ENCODE data around the gene LRRC3C.

The LRRC3C gene

DNA sequence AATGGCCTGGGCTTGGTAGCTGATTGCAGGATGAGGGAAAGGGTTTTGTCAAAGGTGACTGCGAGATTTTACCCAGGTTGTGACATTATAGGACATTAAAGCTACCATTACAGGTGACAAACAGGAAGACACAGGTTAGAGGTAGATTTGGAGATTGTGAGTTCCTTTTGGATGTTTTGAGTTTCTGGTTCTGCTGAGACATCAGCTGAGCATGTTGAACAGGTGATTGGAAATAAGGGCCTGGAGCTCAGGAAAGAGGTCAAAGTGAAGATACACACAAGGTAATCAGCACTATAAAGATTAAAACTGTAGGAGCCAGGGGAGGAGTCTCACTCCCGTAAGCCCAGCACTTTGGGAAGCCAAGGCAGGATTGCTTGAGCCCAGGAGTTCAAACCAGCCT is 41.2 kb downstream of the LRRC3C start:
- Histone ChIP-seq H3K27me3 (ENCODE audit: control insufficient read depth, insufficient read depth, low read length) (peaks cover 19% of the 10 kb centered on the region; the same call in 1 of the 2 replicates), H3K9me3 (ENCODE audit: control insufficient read depth, insufficient read depth, low read depth, low read length) (no peaks in the 10 kb centered on the region), H3K4me1 (ENCODE audit: control insufficient read depth, insufficient read depth, low read length) (no peaks in the 10 kb centered on the region), H3K4me3 (ENCODE audit: low read depth, low read length) (no peak overlapping the region), H3K9ac (ENCODE audit: low read length) (no peak overlapping the region), H3K27ac (ENCODE audit: low read depth, low read length) (no peak overlapping the region), H3K36me3 (ENCODE audit: control insufficient read depth, insufficient read depth, low read length) (no peaks in the 10 kb centered on the region)

DNA sequence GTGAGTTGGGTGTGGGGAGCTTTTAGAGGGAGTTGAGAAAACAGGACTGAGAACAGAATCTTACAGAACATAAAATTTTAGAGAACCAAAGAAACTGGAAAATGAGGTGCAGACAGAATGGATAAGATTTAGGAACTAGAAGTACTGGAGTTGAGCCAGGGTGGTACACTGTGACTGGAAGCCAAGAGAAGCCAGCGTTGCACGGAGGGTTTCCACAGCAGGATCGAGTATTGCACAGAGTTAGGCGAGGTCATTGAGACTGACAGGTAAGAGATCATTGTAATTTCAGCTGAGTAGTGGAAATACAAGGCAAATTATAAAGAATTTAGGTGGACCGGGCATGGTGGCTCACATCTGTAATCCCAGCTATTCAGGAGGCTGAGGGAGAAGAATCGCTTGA is 41.8 kb downstream of the LRRC3C start:
- H3K9ac ChIP-seq (ENCODE audit: low read length) = no peak overlapping the region
- H3K36me3 ChIP-seq (ENCODE audit: control insufficient read depth, insufficient read depth, low read length) = no peaks in the 10 kb centered on the region
- no peak overlapping the region for H3K27ac ChIP-seq (ENCODE audit: low read depth, low read length)
- H3K9me3 ChIP-seq (ENCODE audit: control insufficient read depth, insufficient read depth, low read depth, low read length) = no peaks in the 10 kb centered on the region
- H3K27me3 ChIP-seq (ENCODE audit: control insufficient read depth, insufficient read depth, low read length) = peaks cover 19% of the 10 kb centered on the region; the same call in 1 of the 2 replicates
- no peak overlapping the region for H3K4me3 ChIP-seq (ENCODE audit: low read depth, low read length)
- no peaks in the 10 kb centered on the region for H3K4me1 ChIP-seq (ENCODE audit: control insufficient read depth, insufficient read depth, low read length)

DNA sequence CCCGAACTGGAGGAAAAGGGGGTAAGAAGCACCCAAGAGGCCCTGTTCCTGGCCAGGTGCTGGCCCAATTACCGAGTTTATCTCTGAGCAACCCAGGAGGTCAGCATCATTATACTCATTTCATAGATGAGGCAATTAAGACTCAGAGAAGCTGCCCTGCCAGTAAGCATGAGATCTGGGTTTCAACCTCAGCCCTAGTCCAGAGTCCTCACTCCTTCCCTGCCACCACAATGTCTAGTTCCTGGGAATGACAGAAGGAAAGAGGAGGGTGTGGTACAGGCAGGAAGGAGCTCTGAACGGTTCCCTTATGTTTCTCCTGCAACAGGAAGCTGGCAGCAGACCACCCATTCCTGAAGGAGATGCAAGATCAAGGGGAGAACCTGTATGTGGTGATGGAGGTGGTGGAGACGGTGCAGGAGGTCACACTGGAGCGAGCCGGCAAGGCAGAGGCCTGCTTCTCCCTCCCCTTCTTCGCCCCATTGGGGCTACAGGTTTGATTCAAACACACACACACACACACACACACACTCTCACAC is 42.7 kb downstream of the LRRC3C start:
- H3K36me3 ChIP-seq (ENCODE audit: control insufficient read depth, insufficient read depth, low read length) = no peaks in the 10 kb centered on the region
- H3K9me3 ChIP-seq (ENCODE audit: control insufficient read depth, insufficient read depth, low read depth, low read length) = no peaks in the 10 kb centered on the region
- H3K4me3 ChIP-seq (ENCODE audit: low read depth, low read length) = no peak overlapping the region
- no peak overlapping the region for H3K9ac ChIP-seq (ENCODE audit: low read length)
- no peaks in the 10 kb centered on the region for H3K4me1 ChIP-seq (ENCODE audit: control insufficient read depth, insufficient read depth, low read length)
- no peak overlapping the region for H3K27ac ChIP-seq (ENCODE audit: low read depth, low read length)
- H3K27me3 ChIP-seq (ENCODE audit: control insufficient read depth, insufficient read depth, low read length) = peaks cover 19% of the 10 kb centered on the region; the same call in 1 of the 2 replicates

DNA sequence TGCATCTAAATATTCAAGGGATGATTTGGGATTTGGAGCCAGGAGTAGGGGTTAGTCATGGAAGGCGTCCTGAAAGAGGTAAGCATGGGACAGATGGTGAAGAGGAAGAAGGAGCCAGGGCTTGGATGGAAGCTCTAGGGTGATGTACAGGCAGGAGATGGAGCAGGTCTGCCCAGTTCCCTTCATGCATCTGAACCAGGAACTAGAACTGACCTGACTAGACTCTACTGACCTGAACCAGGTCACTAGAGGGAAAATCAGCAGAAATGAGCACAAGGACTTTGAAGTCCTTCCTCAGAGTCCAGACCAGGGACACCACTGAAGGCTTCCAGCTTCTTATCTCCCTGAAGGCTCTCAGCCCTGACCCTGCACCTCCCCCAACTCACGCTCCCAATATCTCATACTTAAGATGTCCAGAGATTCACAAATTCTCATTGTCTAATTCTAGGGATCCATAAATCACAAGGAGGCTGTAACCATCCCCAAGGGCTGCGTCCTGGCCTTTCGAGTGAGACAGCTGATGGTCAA is 43.6 kb downstream of the LRRC3C start:
- no peaks in the 10 kb centered on the region for H3K36me3 ChIP-seq (ENCODE audit: control insufficient read depth, insufficient read depth, low read length)
- no peaks in the 10 kb centered on the region for H3K4me1 ChIP-seq (ENCODE audit: control insufficient read depth, insufficient read depth, low read length)
- H3K27ac ChIP-seq (ENCODE audit: low read depth, low read length) = no peak overlapping the region
- no peaks in the 10 kb centered on the region for H3K9me3 ChIP-seq (ENCODE audit: control insufficient read depth, insufficient read depth, low read depth, low read length)
- H3K9ac ChIP-seq (ENCODE audit: low read length) = no peak overlapping the region
- peaks cover 19% of the 10 kb centered on the region; the same call in 1 of the 2 replicates for H3K27me3 ChIP-seq (ENCODE audit: control insufficient read depth, insufficient read depth, low read length)
- H3K4me3 ChIP-seq (ENCODE audit: low read depth, low read length) = no peak overlapping the region

DNA sequence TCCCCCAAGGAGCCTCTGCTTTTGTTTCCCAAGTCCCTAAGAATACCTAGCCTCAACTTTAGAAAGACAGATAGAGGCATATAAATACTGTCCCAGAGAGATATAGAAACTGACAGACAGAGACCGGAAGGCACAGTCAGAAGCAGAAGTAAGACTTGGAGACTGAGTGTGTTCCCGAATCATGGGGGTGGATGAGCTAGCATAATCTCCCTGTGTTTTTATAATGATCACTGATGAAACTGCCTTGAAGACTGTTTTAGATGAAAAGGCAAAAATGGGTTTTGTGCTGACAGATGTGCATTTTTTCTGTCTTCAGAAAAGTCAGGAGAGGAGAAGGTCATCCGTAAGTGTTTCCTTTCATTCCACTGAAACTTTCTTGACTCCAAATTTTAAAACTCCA is 44.7 kb downstream of the LRRC3C start:
- no peaks in the 10 kb centered on the region for H3K36me3 ChIP-seq (ENCODE audit: control insufficient read depth, insufficient read depth, low read length)
- no peak overlapping the region for H3K4me3 ChIP-seq (ENCODE audit: low read depth, low read length)
- peaks cover 19% of the 10 kb centered on the region; the same call in 1 of the 2 replicates for H3K27me3 ChIP-seq (ENCODE audit: control insufficient read depth, insufficient read depth, low read length)
- H3K9ac ChIP-seq (ENCODE audit: low read length) = no peak overlapping the region
- no peaks in the 10 kb centered on the region for H3K4me1 ChIP-seq (ENCODE audit: control insufficient read depth, insufficient read depth, low read length)
- no peaks in the 10 kb centered on the region for H3K9me3 ChIP-seq (ENCODE audit: control insufficient read depth, insufficient read depth, low read depth, low read length)
- H3K27ac ChIP-seq (ENCODE audit: low read depth, low read length) = no peak overlapping the region

DNA sequence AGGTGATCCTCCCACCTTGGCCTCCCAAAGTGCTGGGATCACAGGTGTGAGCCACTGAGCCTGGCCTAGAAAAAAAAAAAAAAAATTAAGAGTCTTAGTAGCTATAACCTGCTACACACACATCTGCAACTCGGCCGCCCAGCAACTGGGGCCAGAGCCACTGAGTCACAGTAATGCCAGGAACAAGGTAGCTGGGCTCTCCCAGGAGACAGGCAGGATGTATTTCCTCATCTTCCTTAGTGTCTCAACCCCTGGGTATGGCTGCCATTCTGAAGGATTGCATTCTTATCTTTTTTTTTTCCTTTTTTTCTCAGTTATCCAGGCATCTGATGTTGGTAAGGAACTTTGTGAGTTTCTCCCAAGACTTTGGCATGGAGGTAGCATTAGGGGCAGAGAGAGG is 46.0 kb downstream of the LRRC3C start:
- Histone ChIP-seq H3K36me3 (ENCODE audit: control insufficient read depth, insufficient read depth, low read length) (no peaks in the 10 kb centered on the region), H3K4me3 (ENCODE audit: low read depth, low read length) (no peak overlapping the region), H3K27ac (ENCODE audit: low read depth, low read length) (no peak overlapping the region), H3K9me3 (ENCODE audit: control insufficient read depth, insufficient read depth, low read depth, low read length) (no peaks in the 10 kb centered on the region), H3K4me1 (ENCODE audit: control insufficient read depth, insufficient read depth, low read length) (no peaks in the 10 kb centered on the region), H3K9ac (ENCODE audit: low read length) (no peak overlapping the region), H3K27me3 (ENCODE audit: control insufficient read depth, insufficient read depth, low read length) (peaks cover 19% of the 10 kb centered on the region; the same call in 1 of the 2 replicates)

DNA sequence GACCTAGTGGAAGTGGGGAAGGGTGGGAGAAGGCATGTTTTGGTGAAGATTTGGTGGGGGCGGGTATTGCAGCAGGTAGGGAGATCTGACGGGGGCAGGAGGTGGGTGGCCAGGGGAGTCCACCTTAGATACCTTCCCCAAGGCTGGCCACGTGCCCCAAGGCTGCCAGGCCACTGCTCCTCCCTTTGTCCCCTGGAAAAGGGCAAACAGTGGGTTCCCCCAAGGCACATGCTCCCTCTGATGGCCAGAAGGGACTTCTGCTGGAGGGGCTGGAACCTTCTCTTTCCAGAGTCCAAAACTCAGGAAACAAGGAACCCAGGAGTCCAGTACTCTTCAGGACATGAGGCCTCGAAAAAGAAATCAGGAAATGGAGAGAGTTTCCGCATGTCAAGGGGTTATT is 46.9 kb downstream of the LRRC3C start:
- no peaks in the 10 kb centered on the region for H3K9me3 ChIP-seq (ENCODE audit: control insufficient read depth, insufficient read depth, low read depth, low read length)
- H3K4me3 ChIP-seq (ENCODE audit: low read depth, low read length) = no peak overlapping the region
- no peak overlapping the region for H3K9ac ChIP-seq (ENCODE audit: low read length)
- H3K36me3 ChIP-seq (ENCODE audit: control insufficient read depth, insufficient read depth, low read length) = no peaks in the 10 kb centered on the region
- peaks cover 6% of the 10 kb centered on the region for H3K4me1 ChIP-seq (ENCODE audit: control insufficient read depth, insufficient read depth, low read length)
- no peak overlapping the region for H3K27ac ChIP-seq (ENCODE audit: low read depth, low read length)
- H3K27me3 ChIP-seq (ENCODE audit: control insufficient read depth, insufficient read depth, low read length) = peaks cover 19% of the 10 kb centered on the region; the same call in 1 of the 2 replicates

DNA sequence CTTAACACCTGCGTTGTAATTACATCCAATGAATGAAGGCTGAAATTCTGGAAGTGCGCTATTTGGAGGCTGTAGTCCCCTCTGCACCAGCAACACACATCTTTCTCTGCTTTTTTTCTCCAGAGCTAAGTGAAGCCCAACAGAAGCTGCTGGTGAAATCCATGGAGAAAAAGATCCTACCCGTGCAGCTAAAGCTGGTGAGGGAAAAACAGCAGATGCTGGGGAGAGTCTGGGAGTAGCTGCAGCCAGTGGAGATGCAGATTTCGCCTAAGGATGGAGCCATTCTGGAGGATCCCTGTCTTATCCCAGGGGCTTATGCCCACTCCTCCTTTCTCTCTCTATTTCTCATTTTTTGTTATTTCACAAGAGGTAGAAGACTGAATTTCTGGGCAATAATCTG is 48.3 kb downstream of the LRRC3C start:
- Histone ChIP-seq H3K9ac (ENCODE audit: low read length) (no peak overlapping the region), H3K27me3 (ENCODE audit: control insufficient read depth, insufficient read depth, low read length) (peaks cover 11% of the 10 kb centered on the region; the same call in 1 of the 2 replicates), H3K9me3 (ENCODE audit: control insufficient read depth, insufficient read depth, low read depth, low read length) (no peaks in the 10 kb centered on the region)

DNA sequence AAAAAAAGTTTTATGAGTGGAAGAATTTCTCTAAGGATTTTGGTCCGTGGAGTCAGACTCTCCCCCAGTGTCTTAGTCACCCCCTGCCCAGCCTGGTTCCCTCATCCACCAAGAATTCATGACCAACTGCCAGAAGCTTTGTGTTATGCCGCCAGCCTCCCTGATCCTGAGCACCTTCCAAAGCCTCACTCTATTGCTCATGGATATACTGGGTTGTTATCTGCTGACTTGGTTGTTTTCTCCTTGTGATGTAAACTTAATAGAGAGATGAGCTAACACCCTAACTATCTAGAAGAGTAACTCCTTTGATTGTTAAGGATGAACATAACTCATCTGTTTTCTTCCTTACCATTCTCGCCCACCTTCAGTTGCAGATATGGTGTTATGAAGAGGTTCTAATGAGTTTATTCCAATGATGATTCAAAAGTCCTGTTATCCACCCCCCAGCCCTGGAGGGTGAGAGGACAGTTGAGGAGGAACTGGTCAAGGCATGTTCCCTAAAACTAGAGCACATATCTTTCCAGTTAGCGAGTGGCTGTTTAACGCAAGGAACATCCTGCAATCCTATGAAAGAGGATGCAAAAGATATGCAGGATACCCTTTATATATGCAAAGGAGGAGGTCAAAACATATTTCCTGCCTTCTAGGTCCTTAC is 51.6 kb downstream of the LRRC3C start:
- H3K27me3 ChIP-seq (ENCODE audit: control insufficient read depth, insufficient read depth, low read length) = no peaks in the 10 kb centered on the region
- H3K36me3 ChIP-seq (ENCODE audit: control insufficient read depth, insufficient read depth, low read length) = peaks cover 7% of the 10 kb centered on the region
- H3K9me3 ChIP-seq (ENCODE audit: control insufficient read depth, insufficient read depth, low read depth, low read length) = no peaks in the 10 kb centered on the region
- no peak overlapping the region for H3K27ac ChIP-seq (ENCODE audit: low read depth, low read length)
- no peak overlapping the region for H3K9ac ChIP-seq (ENCODE audit: low read length)
- H3K4me3 ChIP-seq (ENCODE audit: low read depth, low read length) = peak overlapping the region; percentile 98; the same call in 1 of the 2 replicates
- H3K4me1 ChIP-seq (ENCODE audit: control insufficient read depth, insufficient read depth, low read length) = peaks cover 16% of the 10 kb centered on the region

More for the DNA sequence above, 48.3 kb downstream of the LRRC3C start:
- Histone ChIP-seq H3K27ac (ENCODE audit: low read depth, low read length) (no peak overlapping the region), H3K36me3 (ENCODE audit: control insufficient read depth, insufficient read depth, low read length) (no peaks in the 10 kb centered on the region), H3K4me3 (ENCODE audit: low read depth, low read length) (no peak overlapping the region), H3K4me1 (ENCODE audit: control insufficient read depth, insufficient read depth, low read length) (peaks cover 12% of the 10 kb centered on the region)

DNA sequence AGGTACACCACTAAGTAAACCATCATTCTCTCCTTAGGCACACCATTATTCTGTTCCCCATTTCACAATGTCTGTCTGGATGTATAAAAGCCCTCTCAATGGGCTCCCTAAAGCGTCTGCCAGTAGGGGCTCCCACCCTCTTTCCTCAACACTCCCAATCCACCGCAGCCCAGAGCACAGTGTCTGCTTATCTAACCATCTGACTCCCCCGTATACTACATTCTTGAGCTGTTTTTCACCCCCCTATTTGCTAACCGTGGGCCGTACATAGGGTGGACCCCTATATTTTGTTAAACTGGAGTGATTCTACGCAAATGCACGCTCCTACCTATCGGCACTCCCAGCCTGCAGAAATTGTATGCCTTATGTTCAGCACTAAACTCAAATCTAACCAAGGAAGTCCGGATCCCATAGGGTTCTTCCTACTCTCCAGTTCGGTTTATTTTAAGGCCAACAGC is 52.4 kb downstream of the LRRC3C start:
- peak overlapping the region; percentile 90 for H3K27ac ChIP-seq (ENCODE audit: low read depth, low read length)
- H3K9ac ChIP-seq (ENCODE audit: low read length) = peak overlapping the region; percentile 96
- H3K9me3 ChIP-seq (ENCODE audit: control insufficient read depth, insufficient read depth, low read depth, low read length) = no peaks in the 10 kb centered on the region
- peaks cover 15% of the 10 kb centered on the region for H3K36me3 ChIP-seq (ENCODE audit: control insufficient read depth, insufficient read depth, low read length)
- peaks cover 16% of the 10 kb centered on the region for H3K4me1 ChIP-seq (ENCODE audit: control insufficient read depth, insufficient read depth, low read length)
- peak overlapping the region; percentile 98 for H3K4me3 ChIP-seq (ENCODE audit: low read depth, low read length)
- no peaks in the 10 kb centered on the region for H3K27me3 ChIP-seq (ENCODE audit: control insufficient read depth, insufficient read depth, low read length)
